DMS79 treated with DMSO at 0.1 percent for 48 hours (cell line): ENCODE results near the gene STK24.
"Not testable (repeated sequence)": the region's sequence is repeated elsewhere in the genome, so short reads cannot be mapped to it uniquely, and the experiment has no call there.

Experiments
- DNase-seq: peaks from one replicate; lab custom pipeline; 2025; lab: John Stamatoyannopoulos, UW

Gene STK24

GRCh38 chr13:98576963-98577835 is at the start of gene STK24:
STK24 (minus strand) TSS chr13:98577107; CDS start chr13:98576786, 321 bp downstream.
- peak; percentile 71 for DNase-seq

DNA sequence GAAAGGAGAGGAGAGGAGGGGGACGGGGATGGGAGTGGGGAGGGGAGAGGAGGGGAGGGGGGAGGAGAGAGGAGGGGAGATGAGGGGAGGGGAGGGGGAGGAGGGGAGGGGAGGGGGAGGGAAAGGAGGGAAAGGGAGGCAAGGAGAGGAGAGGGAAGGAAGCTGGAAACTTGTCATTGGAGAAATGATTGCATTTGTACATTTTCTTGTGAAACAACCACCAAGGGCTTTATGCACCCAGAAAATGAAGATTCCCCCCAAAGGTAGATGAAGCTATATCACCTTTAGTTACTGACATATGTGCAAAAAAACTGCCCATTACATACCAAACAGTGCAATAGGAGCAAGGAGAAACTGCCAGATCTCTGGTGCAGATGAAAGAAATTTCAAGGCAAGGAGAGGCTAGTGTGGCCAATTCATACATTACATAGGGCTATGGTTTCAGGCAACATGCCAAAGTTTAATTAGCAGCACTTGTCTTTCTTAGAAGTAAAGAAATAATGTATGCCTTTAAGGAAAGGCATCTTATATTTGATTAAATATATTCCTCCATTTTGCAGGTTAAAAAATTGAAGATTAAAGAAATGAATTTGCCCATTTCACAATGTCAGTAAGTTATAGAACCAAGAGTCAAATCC is 49.5 kb upstream of the STK24 start:
- no peak for DNase-seq

GRCh38 chr13:98624589-98624988 is 47.7 kb upstream of the STK24 start:
- not testable (repeated sequence) for DNase-seq

DNA sequence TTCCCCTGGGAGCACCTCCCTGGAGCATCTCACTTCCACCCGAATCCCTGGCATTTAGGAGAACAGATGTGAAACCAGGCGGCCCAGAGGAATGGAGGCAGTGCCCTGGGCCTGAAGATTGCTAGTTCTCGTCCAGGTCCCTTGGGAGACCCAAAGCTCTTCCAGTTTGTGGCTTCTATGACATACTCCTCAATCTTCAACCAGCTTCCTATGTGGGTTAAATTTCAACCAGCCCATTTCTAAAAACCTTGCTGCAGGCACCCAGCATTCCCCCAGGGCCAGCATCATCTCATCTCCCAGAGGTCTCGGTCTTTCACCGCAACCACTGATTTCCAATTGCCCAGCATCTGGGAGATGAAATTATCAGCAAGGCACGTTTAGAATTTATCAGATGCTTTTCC is 46.0 kb upstream of the STK24 start:
- no peak for DNase-seq

- DNase-seq = no peak
These were observed 42.6 kb upstream of the STK24 start for GRCh38 chr13:98619556-98619955.

DNA sequence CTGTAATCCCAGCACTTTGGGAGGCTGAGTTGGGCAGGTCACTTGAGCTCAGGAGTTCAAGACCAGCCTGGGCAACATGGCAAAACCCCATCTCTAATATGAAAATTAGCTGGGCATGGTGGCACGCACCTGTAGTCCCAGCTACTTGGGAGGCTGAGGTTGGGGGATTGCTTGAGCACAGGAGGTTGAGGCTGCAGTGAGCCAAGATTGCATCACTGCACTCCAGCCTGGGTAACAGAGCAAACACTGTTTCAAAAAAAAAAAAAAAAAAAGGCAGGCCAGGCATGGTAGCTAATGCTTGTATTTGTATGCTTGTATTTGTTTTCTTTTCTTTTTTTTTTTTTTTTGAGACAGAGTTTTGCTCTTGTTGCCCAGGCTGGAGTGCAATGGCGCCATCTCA is 38.7 kb upstream of the STK24 start:
- not testable (repeated sequence) for DNase-seq

- DNase-seq = no peak
These were observed 36.7 kb upstream of the STK24 start for GRCh38 chr13:98613591-98613990.

DNA sequence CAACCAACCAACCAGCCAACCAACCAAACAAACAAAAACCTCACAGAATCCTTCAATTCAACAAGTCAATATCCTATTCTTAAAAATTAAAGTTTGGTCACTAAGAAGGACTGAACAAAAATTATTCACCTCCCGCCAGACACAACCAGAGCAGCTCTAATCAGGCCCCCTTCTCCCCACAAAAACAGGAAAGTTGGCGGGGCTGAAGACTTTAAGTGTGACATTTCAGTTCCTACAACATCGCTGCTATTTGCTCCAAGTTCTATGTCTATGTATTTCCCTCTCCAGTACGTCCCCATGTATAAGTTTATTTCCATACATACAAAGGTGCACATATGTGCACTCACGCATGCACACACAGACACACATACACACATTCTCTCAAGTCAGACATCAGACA is 32.8 kb upstream of the STK24 start:
- no peak for DNase-seq

DNA sequence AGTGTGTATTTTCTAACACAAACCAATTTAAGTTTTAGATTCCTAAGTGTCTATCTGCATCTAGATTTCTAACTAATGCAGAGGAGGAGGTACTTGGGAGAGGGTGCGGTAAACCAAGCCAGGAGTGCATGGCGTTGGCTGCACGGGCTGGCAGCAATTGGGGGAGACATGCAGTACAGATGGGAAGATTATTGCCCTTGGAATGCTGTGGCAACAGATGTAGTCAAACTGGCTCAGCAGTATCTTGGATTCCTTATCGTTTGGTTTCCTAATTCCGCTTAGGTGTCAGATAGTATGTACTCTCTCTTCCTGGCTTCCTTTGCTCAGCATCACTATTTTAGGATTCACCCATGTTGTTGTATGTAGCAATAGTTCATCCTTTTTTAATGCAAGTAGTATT is 29.4 kb upstream of the STK24 start:
- DNase-seq = no peak

DNA sequence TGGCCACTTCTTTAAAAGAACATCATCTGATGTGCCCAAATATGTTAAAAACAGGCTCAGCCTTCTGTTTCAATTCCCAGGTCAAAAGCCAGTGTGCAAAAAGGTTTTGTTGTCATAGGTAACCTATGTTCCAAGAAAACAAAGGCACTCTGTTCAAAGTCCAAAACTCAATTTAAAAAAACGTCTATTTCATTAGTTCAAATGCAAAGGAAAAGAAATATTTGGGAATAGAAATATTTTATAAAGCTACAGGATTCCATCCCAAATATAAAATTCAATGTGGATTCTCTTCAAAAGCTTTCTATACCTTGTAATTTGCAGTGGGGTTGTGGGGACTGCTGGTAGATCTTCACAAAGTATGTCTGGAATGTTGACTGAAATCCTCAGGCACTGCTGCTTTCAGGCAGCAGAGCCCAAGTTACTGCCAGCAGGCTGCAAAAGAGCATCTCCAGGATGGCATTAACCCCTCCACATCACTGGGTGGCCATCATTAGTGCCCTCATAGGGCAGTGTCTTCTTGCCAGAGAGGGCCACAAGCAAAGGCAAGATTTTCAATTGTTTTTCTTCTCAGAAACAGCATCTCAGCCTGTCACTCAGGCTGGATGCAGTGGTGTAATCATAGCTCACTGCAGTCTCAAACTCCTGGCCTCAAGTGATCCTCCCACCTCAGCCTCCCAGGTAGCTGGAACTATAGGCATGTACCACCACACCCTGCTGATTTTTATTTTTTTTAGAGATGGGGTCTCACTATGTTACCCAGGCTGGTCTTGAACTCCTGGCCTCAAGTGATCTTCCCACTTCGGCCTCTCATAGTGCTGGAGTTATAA is 22.8 kb upstream of the STK24 start:
- no peak for DNase-seq

GRCh38 chr13:98598043-98598442 is 21.1 kb upstream of the STK24 start:
- no peak for DNase-seq

DNA sequence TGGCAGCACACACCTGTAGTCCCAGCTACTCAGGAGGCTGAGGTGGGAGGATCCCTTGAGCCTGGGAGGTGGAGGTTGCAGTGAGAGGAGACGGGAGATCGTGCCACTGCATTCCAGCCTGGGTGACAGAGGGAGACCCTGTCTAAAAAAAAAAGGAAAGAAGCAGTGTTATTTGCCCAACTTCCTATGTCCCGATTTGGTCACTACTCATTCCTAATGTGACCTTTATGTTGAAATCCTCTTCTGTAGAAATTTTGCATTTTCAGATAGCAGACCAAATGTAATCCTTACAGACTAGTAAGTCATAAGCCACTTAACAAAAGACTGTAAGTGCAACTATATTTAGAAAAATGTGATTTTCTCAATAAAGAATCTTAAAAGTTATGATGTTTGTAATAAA is 18.2 kb upstream of the STK24 start:
- no peak for DNase-seq

DNA sequence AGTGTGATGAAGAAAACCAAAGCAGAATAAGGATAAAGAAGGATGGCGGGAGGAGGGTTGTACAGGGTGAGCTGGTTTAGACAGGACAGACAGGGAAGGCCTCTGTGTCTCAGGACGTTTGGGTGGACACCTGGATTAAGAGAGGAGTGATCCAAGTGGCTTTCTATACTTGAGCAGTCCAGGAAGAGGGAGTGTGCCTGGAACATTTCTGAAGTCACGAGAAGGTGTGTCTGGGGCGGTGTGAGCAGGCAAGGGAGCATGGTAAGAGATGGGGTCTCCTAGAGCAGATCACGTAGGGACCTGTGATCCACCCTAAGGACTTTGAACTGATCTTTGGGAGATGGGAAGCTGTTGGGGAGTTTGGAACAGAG is 15.4 kb upstream of the STK24 start:
- DNase-seq = no peak

DNA sequence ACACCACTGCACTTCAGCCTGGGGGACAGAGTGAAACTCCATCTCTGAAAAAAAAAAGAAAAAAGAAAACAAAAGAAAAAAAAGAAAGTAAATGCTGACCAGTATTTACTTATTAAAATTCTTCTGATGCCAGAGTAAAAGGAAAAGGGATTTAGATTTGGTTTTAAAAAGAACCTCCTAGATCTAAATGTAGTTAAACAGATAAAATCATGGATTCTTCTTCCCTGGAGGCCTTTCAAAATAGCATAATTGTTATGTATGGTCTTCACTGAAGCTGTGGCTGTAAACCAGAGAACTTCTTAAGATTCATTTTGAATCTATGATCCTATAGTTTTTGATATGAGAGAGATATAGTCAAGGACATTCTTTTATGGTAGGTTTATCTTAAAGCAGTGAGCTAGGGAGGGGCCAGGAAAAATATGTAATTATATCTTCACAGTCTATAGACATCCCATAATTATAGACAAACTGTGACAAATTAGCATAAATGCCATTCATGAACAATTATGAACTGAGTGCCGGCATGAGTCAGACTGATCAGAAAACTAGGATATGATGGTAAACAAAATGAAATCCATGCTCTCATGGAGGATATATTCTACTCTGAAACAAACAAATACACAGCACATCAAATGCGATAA is 14.9 kb upstream of the STK24 start:
- DNase-seq = no peak

DNA sequence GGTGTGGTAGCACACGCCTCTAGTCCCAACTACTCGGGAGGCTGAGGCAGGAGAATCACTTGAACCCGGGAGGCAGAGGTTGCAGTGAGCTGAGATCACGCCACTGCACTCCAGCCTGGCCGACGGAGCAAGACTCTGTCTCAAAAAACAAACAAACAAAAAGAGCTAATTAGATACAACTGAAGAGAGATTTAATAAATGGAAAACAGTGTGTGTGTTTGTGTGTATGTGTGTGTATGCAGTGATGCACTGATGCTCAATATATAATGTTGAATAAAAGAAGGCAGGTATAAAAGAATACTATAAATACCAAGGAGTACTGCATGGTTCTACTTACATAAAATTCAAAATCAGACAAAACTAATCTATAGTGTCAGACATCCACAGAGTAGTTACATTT is 13.6 kb upstream of the STK24 start:
- DNase-seq = not testable (repeated sequence)

DNA sequence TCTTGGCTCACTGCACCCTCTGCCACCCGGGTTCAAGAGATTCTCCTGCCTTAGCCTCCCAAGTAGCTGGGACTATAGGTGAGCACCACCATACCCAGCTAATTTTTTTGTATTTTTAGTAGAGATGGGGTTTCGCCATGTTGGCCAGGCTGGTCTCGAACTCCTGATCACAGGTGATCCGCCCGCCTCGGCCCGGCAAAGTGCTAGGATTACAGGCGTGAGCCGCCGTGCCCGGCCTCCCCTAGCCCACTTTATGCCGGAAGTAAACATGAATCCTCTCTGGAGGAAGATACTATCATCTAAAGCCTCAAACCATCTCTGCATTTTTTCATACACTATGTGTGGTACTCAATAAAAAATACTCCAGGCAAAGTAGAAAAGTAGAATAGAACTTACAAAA is 12.6 kb upstream of the STK24 start:
- DNase-seq = not testable (repeated sequence)

DNA sequence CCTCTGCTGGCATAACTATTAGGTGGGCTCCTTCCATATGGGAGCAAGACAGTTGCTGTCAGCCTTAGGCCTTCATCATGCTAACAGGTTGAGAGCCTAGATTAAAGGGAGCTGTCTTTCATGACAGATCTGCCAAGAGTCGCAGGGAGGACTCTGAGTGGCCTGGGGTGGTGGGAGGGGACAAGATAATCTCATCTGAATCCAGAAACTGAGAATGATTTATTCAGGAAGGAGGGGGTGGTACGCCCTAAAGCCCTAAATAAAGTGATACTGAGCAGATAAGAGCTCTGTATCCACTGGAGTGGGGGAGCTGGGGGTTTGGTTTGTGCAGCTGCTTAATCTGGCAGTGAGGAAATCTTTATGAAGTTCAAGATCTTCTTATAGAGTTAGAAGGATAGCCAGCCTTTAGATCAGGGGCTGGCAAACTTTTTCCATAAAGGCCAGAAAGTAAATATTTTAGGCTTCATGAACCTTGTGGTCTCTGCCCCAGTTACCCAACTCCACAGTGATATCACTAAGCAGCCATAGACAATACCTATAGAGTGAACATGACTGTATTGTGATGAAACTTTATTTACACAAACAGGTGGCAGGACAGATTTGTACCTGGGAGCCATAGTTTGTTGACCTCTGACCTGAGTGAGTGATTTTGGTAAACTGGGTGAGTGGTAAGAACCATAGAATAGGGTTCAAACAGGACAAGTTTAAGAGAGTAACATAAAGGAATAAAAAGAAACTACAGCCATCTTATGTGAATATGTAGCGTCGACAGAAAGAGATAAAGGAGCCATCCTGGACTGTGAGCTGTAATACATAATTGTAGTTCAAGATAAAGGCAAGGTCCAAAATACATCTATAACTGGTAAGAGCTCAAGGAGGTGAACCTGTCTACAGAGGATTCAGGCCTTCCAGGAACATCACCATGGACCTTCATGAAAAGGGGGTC is 9.8 kb upstream of the STK24 start:
- no peak for DNase-seq

GRCh38 chr13:98585946-98586345 is 9.0 kb upstream of the STK24 start:
- DNase-seq = peak; percentile 31

DNA sequence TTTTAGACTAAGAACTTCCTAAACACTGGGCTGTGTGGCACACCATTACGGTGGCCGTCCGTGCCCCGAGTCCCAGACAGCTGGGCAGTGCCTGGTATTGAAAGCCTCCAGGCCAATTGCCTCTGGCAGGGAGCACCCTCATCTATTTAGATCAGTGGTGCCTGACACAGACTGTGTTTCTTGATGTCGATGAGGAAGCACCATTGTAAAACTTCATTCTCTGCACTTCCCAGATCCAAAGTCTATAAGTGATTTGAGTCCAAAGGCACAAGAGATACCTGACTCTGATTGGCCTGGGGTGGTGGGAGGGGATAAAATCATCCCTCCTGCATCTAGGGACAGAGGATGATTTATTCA is 8.5 kb upstream of the STK24 start:
- DNase-seq = no peak

GRCh38 chr13:98584668-98585397 is 7.9 kb upstream of the STK24 start:
- DNase-seq = peak; percentile 70
